ENCODE measurements around the gene BATF2. TPM values are rescaled to one million over a fixed set of nuclear protein-coding genes. Genes with fewer than 3 reads are reported as not detected.

Gene BATF2
- total and polyA plus RNA-seq, 9 of the 15 experiments (the other 6 are each of a cell fraction or from before 2014, with no cell fraction given), result 1.7 to 8.9 (median 6.4) TPM

DNA sequence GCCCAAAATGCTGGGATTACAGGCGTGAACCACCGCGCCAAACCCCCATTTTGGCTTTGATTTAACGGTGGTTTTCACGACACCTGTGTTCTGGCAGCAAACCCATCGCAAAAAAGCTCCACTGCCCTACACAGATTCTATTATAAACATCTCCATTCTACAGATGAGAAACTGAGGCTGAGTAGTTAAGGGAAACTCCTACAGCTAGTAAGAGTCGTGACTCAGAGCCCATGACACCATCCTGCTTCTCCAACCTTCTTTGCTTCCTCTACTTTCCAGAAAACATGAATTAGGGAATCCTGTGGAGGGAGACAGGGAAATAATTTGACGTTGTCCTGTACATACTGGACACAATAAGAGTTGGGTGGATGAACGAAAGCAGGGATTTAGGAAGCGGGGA is 30.0 kb upstream of the BATF2 start (continued):
- TF ChIP-seq, protein P1, sequence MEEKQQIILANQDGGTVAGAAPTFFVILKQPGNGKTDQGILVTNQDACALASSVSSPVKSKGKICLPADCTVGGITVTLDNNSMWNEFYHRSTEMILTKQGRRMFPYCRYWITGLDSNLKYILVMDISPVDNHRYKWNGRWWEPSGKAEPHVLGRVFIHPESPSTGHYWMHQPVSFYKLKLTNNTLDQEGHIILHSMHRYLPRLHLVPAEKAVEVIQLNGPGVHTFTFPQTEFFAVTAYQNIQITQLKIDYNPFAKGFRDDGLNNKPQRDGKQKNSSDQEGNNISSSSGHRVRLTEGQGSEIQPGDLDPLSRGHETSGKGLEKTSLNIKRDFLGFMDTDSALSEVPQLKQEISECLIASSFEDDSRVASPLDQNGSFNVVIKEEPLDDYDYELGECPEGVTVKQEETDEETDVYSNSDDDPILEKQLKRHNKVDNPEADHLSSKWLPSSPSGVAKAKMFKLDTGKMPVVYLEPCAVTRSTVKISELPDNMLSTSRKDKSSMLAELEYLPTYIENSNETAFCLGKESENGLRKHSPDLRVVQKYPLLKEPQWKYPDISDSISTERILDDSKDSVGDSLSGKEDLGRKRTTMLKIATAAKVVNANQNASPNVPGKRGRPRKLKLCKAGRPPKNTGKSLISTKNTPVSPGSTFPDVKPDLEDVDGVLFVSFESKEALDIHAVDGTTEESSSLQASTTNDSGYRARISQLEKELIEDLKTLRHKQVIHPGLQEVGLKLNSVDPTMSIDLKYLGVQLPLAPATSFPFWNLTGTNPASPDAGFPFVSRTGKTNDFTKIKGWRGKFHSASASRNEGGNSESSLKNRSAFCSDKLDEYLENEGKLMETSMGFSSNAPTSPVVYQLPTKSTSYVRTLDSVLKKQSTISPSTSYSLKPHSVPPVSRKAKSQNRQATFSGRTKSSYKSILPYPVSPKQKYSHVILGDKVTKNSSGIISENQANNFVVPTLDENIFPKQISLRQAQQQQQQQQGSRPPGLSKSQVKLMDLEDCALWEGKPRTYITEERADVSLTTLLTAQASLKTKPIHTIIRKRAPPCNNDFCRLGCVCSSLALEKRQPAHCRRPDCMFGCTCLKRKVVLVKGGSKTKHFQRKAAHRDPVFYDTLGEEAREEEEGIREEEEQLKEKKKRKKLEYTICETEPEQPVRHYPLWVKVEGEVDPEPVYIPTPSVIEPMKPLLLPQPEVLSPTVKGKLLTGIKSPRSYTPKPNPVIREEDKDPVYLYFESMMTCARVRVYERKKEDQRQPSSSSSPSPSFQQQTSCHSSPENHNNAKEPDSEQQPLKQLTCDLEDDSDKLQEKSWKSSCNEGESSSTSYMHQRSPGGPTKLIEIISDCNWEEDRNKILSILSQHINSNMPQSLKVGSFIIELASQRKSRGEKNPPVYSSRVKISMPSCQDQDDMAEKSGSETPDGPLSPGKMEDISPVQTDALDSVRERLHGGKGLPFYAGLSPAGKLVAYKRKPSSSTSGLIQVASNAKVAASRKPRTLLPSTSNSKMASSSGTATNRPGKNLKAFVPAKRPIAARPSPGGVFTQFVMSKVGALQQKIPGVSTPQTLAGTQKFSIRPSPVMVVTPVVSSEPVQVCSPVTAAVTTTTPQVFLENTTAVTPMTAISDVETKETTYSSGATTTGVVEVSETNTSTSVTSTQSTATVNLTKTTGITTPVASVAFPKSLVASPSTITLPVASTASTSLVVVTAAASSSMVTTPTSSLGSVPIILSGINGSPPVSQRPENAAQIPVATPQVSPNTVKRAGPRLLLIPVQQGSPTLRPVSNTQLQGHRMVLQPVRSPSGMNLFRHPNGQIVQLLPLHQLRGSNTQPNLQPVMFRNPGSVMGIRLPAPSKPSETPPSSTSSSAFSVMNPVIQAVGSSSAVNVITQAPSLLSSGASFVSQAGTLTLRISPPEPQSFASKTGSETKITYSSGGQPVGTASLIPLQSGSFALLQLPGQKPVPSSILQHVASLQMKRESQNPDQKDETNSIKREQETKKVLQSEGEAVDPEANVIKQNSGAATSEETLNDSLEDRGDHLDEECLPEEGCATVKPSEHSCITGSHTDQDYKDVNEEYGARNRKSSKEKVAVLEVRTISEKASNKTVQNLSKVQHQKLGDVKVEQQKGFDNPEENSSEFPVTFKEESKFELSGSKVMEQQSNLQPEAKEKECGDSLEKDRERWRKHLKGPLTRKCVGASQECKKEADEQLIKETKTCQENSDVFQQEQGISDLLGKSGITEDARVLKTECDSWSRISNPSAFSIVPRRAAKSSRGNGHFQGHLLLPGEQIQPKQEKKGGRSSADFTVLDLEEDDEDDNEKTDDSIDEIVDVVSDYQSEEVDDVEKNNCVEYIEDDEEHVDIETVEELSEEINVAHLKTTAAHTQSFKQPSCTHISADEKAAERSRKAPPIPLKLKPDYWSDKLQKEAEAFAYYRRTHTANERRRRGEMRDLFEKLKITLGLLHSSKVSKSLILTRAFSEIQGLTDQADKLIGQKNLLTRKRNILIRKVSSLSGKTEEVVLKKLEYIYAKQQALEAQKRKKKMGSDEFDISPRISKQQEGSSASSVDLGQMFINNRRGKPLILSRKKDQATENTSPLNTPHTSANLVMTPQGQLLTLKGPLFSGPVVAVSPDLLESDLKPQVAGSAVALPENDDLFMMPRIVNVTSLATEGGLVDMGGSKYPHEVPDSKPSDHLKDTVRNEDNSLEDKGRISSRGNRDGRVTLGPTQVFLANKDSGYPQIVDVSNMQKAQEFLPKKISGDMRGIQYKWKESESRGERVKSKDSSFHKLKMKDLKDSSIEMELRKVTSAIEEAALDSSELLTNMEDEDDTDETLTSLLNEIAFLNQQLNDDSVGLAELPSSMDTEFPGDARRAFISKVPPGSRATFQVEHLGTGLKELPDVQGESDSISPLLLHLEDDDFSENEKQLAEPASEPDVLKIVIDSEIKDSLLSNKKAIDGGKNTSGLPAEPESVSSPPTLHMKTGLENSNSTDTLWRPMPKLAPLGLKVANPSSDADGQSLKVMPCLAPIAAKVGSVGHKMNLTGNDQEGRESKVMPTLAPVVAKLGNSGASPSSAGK (IDR thresholded peaks at IDR 0.05), result no peak
- TF ChIP-seq ZNF24 (IDR thresholded peaks at IDR 0.05) (no peak), ZNF197 (CRISPR knock-in tag; IDR thresholded peaks at IDR 0.05; ENCODE audit: low read depth) (0 out of 2 replicates have a peak, but pooled peaks have one; percentile 13), ARNT (IDR thresholded peaks at IDR 0.05) (no peak), CHD4 (IDR thresholded peaks at IDR 0.05; ENCODE audit: insufficient read depth, insufficient replicate concordance, low read depth, low read length, poor library complexity, severe bottlenecking) (no peak), AFF4 (CRISPR knock-in tag; IDR thresholded peaks at IDR 0.05) (no peak), SREBF2 (CRISPR knock-in tag; IDR thresholded peaks at IDR 0.05) (no peak)
- TF ChIP-seq, protein P2, sequence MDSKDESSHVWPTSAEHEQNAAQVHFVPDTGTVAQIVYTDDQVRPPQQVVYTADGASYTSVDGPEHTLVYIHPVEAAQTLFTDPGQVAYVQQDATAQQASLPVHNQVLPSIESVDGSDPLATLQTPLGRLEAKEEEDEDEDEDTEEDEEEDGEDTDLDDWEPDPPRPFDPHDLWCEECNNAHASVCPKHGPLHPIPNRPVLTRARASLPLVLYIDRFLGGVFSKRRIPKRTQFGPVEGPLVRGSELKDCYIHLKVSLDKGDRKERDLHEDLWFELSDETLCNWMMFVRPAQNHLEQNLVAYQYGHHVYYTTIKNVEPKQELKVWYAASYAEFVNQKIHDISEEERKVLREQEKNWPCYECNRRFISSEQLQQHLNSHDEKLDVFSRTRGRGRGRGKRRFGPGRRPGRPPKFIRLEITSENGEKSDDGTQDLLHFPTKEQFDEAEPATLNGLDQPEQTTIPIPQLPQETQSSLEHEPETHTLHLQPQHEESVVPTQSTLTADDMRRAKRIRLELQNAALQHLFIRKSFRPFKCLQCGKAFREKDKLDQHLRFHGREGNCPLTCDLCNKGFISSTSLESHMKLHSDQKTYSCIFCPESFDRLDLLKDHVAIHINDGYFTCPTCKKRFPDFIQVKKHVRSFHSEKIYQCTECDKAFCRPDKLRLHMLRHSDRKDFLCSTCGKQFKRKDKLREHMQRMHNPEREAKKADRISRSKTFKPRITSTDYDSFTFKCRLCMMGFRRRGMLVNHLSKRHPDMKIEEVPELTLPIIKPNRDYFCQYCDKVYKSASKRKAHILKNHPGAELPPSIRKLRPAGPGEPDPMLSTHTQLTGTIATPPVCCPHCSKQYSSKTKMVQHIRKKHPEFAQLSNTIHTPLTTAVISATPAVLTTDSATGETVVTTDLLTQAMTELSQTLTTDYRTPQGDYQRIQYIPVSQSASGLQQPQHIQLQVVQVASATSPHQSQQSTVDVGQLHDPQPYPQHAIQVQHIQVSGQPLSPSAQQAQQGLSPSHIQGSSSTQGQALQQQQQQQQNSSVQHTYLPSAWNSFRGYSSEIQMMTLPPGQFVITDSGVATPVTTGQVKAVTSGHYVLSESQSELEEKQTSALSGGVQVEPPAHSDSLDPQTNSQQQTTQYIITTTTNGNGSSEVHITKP (IDR thresholded peaks at IDR 0.05; ENCODE audit: partially characterized antibody), result no peak
